A549 (cell line): Measurements from ENCODE around the gene MED12.
"Not testable (repeated sequence)": the region's sequence is repeated elsewhere in the genome, so short reads cannot be mapped to it uniquely, and the experiment has no call there.

Source experiments
- MAX ChIP-seq: IDR thresholded peaks from 2 replicates; pipeline ENCODE4 v1.6.1; 2012
- RARB ChIP-seq: fragments of 250-450 bp; sonication (Bioruptor Pico); IDR thresholded peaks from 2 replicates; pipeline ENCODE4 v1.8.0; 2021; ENCODE audit warnings: mild to moderate bottlenecking, moderate library complexity

- not testable (repeated sequence) for TF ChIP-seq RARB, MAX
These were observed 62.3 kb downstream of the MED12 start for GRCh38 chrX:71180579-71181265.
